RCC 7860 (cell line): ENCODE measurements around the gene XKR7.
"Not testable (repeated sequence)": the region's sequence is repeated elsewhere in the genome, so short reads cannot be mapped to it uniquely, and the experiment has no call there.

Experiments used
- DNase-seq: peaks from one replicate; pipeline ENCODE4 v3.0.0-alpha.2; 2015; ENCODE audit warnings: low spot score
- FAIRE-seq: peaks from 2 replicates; lab custom pipeline; 2012; peaks lifted over from hg19 to GRCh38; lab: Jason Lieb, UNC

Gene XKR7, protein sequence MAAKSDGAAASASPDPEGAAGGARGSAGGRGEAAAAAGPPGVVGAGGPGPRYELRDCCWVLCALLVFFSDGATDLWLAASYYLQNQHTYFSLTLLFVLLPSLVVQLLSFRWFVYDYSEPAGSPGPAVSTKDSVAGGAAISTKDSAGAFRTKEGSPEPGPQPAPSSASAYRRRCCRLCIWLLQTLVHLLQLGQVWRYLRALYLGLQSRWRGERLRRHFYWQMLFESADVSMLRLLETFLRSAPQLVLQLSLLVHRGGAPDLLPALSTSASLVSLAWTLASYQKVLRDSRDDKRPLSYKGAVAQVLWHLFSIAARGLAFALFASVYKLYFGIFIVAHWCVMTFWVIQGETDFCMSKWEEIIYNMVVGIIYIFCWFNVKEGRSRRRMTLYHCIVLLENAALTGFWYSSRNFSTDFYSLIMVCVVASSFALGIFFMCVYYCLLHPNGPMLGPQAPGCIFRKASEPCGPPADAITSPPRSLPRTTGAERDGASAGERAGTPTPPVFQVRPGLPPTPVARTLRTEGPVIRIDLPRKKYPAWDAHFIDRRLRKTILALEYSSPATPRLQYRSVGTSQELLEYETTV

DNA sequence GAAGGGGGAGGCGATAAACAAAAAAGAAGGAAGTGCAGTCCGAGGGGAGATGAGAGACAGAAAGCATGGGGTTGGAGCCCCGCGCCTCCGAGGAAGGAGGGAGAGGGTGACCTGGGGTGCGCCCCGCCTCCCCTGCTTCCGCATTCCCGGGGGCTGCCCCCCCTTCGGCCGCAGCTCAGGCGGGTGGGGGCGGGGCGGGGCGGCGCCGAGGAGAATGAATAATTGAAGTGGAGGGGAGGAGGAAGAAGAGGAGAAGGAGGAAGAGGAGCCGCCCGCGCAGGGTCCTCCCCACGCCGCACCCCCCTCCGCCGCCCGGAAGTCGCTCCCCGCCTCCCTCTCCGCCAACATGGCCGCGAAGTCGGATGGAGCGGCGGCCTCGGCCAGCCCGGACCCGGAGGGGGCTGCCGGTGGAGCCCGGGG is at the start of gene XKR7:
XKR7 (plus strand) TSS at position 322 of the 420 bp plus-strand sequence; CDS start at position 347, 25 bp downstream.
- DNase-seq (no peak), FAIRE-seq (no peak)

DNA sequence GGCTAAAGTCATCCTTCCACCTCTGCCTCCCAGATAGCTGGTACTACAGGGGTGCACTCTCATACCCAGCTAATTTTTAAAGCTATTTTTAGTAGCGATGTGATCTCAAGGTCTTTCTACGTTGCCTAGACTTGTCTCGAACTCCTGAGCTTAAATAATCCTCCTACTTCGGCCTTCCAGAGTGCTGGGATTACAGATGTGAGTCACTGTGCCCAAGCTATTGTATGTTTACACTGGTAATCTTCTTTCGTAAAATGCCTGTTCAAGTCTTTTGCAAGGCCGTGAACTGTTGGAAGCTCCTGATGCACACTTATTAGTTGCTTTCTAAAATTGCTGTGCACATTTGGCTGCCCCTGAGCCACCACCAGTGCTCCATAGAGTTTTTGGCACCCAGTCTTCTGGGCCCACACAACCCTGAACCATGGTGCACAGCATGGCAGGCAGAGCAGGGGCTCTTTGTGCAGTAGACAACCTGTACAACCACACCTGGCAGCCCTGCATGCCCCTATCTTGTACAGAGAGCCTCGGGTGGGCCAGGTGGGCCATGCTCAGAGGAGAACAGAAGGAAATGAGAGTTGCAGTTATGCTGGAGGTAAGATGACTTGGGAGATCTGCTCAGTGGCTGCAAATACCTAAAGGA is 49.4 kb upstream of the XKR7 start:
- DNase-seq (no peak), FAIRE-seq (no peak)

DNA sequence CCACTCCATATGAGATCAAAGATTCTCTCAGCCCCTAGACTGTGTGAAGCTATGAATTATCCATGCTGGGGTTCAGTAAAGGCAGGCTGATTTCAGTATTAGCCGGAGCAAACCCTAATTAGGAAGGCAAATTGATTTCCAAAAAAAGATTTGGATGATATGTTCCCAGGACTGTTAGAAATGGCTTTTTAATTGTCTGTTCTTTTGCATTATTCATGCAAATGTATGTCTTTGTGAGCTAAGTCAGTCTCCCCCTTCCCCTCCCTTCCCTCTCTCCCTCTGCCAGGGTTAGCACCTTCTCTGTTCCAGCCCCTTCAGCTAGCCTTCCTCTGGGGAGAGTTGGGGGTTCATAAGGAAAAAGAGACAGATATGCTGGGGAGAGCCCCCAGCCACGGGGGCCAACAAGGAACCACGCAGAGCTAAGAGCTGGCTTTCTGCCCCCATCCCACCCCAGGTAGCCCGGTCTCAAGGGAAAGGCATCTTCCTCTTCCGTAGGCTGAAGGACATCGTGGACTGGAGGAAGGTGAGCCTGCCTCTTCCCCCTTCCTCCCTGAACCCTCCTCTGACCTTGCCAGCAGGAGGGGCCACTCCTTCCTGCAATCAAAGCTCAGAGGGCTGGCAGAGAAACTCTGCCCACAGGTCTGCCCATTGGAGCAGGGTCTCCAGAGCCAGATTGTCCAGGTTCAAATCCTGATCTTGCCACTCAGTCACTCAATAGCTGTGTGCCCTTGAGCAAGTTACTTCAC is 48.4 kb upstream of the XKR7 start:
- DNase-seq (no peak), FAIRE-seq (no peak)

DNA sequence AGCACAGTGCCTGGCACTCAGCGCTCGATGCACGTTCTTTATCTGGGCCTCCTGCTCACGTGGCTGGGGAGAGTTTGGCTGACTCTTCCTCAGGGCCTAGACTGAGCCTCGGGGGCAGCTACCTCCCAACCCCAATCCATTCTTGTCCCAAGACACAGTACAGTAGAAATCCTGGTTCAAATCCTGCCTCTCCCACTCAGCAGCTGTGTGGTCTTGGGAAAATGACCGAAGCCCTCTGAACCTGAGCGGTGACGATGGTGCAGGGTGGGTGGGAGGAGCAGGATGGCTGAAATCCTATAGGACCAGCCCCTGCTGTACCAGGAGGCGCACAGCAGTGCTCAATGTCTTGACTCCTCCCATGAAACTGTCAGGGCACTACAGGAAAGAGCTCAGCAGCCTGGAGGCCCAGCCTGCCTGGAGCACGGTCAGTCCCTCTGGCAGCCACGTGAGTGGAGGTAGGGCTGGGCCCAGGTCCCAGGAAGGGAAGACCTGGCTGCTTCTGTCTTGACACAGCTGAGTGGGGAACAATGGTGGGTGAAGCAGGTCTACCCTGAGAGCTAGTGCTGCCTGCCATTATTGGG is 47.6 kb upstream of the XKR7 start:
- no peak for DNase-seq
- no peak for FAIRE-seq

DNA sequence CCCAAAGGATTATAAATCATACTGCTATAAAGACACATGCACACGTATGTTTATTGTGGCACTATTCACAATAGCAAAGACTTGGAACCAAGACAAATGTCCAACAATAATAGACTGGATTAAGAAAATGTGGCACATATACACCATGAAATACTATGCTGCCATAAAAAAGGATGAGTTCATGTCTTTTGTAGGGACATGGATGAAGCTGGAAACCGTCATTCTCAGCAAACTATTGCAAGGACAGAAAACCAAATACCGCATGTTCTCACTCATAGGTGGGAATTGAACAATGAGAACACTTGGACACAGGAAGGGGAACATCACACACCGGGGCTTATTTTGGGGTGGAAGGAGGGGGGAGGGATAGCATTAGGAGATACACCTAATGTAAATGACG is 46.5 kb upstream of the XKR7 start:
- FAIRE-seq, DNase-seq: not testable (repeated sequence)

DNA sequence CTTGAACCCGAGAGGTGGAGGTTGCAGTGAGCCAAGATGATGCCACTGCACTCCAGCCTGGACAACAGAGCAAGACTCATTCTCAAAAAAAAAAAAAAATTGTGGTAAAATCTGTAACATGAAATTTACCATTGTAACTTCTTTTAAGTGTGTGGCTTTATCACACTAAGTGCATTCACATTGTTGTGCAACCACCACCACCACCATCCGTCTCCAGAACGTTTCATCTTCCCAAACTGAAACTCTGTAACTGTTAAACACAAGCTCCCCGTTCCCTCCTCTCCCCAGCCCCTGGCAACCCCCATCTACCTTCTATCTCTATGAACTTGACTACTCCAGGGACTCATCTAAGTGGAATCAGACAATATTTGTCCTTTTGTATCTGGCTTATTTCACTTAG is 45.8 kb upstream of the XKR7 start:
- DNase-seq (no peak), FAIRE-seq (no peak)

DNA sequence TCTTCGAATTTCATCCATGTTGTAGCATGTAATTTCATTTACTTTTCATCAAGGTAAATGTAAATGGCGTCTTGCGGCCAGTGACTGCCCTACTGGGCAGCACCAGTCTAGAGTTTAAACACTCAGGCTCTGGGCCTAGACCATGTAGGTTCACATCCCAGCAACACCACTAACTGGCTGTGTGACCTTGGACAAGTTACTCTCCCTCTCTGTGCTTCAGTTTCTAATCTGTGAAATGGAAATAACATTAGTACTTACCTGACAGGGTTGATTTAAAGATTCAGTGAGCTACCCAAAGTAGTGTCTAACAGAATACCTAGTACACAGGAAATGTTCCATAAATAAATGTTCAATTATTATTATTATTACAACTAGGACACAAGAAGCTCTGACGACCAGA is 45.4 kb upstream of the XKR7 start:
- DNase-seq (no peak), FAIRE-seq (no peak)

DNA sequence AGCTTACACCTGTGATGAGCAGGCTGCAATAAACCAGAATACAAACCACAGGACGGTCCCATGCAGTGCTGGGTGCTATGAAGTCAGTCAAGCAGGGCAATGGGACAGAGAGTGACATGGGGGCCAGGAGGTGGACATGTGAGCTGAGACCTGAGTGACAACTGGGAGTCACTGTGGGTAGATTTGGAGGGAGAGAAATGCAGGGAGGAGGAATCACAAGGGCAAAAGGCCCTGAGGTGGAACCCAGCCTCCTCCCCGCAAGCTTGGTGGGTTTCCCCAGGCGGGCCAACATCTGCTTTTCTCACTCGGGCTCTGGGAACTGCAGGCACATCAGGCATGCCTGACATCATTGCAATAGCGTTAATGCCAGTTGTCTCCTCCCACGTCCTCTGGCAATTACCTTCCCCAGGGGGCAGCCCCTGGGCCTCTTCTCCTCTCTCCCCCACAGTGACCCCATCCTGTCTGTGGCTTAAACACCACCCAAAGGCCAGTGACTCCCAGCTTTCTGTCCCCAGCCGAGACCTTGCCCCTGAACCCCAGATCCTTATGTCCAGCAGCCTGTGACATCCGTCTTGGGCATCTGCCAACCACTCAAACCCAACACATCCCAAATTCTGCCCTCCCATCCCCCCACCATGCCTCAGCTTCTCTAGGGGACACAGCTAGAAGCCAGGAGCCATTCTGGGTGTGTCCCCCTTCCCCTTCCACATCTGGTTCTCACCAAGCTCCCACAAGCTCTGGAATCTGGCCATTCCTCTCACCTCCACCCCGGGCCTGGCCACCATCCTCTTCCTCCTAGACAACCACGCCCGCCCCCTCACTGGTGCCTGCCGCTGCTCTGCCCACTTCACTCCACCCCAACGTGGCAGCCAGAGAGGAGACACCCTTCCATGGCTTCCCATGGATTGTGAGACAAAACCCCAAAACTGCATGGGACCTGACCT is 44.3 kb upstream of the XKR7 start:
- FAIRE-seq (no peak), DNase-seq (no peak)

DNA sequence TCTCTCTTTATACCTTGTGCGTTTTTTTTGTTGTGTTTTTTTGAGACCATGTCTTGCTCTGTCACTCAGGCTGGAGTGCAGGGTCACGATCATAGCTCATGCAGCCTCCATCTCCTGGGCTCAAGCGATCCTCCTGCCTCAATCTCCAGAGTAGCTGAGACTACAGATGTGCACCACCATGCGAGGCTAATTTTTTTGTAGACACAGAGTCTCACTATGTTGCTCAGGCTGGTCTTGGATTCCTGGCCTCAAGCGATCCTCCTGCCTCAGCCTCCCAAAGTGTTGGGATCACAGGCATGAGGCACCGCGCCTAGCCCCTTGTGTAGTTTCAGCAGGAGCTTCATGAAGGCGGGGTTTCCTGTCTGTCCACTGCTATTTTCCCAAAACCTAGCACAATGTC is 43.4 kb upstream of the XKR7 start:
- DNase-seq = no peak
- no peak for FAIRE-seq

DNA sequence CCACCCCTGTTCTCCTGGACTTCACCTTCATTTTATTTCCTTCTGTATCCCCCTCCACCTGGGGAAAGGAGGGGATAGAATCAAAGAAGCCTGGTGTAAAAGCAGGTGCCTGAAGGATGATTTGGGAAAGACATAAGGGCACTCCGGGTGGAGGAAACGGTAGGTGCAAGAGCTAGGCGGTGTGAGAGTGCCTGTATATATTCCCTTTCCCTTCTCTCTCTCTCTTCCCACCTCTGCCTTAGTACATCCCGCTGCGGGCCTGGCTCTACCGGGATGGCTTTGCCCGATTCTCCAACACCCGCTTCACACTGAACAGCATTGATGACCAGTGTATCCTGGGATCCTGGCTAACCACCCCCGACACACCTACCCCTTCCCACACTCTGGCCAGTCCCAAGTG is 42.3 kb upstream of the XKR7 start:
- FAIRE-seq = no peak
- no peak for DNase-seq

DNA sequence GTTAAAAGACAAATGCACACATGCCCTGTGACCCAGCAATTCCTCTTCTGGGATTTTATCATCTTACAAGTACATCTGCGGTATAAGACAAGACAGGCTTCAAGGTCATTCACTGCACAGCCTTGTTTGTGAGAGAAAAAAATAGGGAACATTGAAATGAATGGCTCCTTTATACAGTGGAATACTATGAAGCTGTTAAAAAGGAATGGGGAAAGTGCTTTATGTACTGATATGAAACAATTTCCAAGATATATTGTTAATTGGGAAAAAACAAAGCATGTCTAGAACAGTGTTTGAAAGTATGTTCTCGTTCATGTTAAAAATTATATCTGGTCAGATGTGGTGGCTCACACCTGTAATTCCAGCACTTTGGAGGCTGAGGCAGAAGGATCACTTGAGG is 41.5 kb upstream of the XKR7 start:
- FAIRE-seq = no peak
- no peak for DNase-seq

DNA sequence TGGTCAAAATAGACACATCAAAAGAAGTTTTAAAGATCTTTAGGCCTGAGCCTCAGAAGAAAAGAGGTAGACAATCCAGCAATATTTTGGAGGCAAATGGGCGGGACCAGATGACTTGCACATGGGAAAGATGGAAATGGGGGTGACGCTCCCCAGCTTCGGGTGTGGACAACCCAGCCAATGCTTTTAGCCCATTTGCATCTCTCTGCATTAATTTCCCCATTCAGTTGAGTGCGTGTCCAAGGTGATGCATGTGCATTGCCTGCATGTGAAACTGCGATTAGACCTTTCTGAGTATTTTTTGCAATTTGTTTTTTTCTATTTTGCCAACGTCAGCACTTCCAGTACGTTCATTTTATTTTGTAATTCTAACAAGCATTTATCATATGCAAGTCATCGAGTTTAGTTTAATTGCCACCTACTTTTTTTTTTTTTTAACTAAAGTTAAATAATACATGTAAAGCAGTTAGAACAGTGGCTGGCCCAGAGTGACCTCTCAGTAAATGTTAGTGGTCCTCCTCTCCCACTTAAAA is 40.3 kb upstream of the XKR7 start:
- DNase-seq = no peak
- no peak for FAIRE-seq

DNA sequence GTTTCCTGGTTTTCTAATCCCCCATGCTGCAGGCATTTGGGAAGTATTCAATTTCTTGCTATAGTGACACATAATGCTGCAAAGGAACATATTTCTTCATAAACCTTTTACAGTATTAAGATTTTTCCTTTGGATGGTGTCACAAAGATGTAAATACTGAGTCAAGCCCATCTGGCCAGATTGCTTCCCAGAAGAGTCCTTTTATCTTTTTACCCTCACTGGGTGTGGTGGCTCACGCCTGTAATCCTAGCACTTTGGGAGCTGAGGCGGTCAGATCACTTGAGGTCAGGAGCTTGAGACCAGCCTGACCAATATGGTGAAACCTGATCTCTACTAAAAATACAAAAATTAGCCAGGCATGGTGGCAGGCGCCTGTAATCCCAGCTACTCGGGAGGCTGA is 38.3 kb upstream of the XKR7 start:
- DNase-seq, FAIRE-seq: not testable (repeated sequence)

DNA sequence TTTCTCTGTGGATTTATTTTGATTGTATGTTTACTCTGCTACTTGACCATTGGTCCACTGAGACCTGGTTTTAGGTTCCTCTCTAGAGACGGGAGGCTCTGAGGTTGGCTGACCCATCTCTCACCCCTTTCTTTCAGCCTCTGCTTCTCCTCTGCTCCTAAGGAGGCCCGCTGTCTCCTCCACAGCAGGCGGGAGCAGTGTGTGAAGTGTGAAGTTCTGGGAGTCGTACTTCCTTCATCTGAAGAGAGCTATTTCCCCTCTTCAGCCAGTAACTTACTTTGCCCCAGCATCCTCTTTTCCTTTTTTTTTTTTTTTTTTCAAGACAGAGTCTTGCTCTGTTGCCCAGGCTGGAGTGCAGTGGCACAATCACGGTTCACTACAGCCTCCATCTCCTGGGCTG is 37.2 kb upstream of the XKR7 start:
- DNase-seq = no peak
- FAIRE-seq = no peak

DNA sequence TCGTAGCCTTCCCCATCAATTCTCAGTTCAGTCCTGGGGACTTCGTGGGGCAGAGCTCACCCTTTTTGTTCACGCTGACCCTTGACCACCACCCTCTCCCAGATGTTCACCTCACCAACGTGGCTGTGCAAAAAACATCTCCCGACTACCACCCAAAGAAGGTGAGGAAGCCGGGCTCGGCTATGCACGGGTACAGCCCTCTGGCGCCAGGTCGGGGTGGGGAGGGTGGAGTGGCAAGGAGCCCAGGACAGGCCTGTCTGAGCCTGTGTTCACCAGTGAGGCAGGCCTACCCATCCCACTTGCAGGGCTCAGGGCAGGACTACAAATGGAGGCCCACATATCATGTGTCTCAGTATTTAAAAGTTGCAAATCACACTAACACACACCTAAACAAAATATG is 34.3 kb upstream of the XKR7 start:
- FAIRE-seq (no peak), DNase-seq (no peak)

DNA sequence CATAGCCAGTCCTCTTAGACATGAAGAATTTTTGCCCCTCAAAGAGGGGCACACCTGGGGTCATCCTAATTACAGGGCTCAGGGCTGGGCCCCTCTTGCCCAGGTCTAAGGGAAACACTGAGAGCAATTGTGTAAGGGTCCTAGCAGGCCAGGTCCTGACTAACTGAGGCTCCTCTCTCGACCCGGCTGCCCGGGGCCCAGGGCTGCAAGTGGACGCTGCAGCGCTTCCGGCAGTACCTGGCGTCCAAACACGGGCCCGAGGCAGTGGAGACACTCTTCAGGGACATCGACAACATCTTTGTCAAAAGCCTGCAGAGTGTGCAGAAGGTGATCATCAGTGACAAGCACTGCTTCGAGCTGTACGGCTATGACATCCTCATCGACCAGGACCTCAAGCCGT is 33.5 kb upstream of the XKR7 start:
- FAIRE-seq = no peak
- no peak for DNase-seq

DNA sequence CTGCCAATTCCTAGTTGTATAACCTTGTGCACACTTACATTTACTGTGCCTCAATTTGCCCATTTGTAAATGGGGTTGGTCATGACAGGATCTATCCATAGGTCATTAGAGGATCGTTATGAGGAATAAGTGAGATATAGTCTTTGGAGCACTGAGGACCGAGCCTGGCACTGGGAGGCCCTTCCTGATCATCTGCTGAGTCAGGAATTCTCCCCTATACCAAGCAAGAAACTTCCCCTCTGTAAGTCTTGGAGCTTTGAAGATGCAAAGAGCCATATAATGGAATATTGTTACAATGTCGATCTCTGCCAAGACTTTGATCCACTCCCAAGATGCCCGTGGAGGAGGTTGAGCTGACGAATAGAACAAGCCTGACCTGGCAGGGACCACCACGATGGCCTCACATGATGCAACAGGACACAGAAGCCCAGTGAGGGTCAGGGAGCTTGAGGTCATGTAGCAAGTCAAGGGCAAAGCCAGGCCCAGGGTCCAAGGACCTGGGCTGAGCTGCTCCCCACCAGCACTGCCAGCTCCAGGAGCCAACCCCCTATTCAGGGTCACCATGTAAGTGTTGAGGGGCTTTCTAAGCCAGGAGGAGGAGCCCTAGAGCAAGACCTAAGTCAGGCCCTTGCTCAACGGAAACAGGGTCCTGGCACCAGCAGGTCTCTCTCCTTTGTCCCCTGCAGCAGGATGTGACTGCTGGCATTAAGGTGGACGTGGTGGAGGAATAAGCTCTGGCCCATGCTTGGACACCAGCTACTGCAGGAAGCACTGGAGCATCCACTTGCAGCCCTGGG is 32.8 kb upstream of the XKR7 start:
- FAIRE-seq (no peak), DNase-seq (no peak)

DNA sequence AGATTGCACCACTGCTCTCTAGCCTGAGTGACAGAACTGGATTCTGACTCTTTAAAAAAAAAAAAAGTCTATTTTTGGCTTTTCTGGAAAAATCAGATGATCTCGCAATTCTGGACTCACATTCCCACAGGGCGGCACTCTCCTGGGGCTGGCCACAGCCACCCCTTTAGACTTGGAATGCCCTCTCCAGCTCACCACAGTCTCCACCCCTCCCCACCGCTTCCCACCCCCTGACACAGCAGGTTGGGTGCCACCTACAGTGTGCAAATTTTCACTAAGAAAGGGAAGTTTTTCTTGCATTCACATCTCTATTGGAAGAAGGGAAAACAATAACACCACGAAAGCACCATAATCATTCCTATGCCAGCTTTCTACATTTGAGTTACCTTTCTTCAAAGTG is 31.5 kb upstream of the XKR7 start:
- FAIRE-seq = no peak
- no peak for DNase-seq

DNA sequence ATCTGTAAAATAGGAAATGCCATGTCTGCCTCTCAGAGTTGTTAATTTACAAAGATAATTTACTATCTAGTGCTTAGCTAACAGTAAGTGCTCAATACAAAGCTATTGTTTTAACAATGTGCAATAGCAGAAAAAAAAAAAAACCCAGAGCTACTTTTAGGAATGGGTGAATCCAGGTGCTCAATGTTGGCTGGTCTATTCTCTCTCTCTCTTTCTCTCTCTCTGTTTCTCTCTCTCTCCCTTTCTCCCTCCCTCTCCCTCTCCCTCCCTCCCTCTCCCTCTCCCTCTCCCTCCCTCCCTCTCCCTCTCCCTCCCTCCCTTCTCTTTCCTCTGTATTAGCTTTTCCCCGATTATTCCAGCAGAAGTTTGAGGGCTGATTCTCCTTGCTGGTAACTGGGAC is 30.1 kb upstream of the XKR7 start:
- no peak for FAIRE-seq

More for the DNA sequence above, 30.1 kb upstream of the XKR7 start:
- no peak for DNase-seq
